H1 (cell line): Measurements from ENCODE around the gene BCL11A. TPM values are rescaled to one million over a fixed set of nuclear protein-coding genes. Genes with fewer than 3 reads are reported as not detected.
A peak's percentile ranks its signal among the peaks of the same experiment; 100 is the strongest.

Experiments
- CTCF ChIA-PET: fragments of 300-600 bp; sonication (Branson Sonifier 250); formaldehyde crosslinking; loops from one replicate; lab custom pipeline; 2021; ENCODE audit not compliant: partially characterized antibody; lab: Charles Lee
- POLR2A ChIA-PET: fragments of 300-600 bp; sonication (Branson Sonifier 250); formaldehyde crosslinking; loops from one replicate; lab custom pipeline; 2021; ENCODE audit warnings: inconsistent platforms; ENCODE audit not compliant: partially characterized antibody; lab: Charles Lee
- DNase-seq, 2 experiments: peaks; one replicate each; pipeline versions ENCODE4 v3.0.0 to v3.0.0-alpha.2; 2010 to 2022; ENCODE audit warnings: low spot score in 2 of 2, low read depth in 1 of 2, mixed read lengths in 1 of 2
- FAIRE-seq: peaks from 2 replicates; lab custom pipeline; 2011; peaks lifted over from hg19 to GRCh38; lab: Jason Lieb, UNC
- H2AFZ ChIP-seq: 2 replicates; pipeline ENCODE4 v1.8.1; 2012; ENCODE audit warnings: low read length, inconsistent platforms
- H2AK5ac ChIP-seq: 2 replicates; pipeline ENCODE4 v1.6.1; 2013; ENCODE audit warnings: low read depth, low read length
- H2BK120ac ChIP-seq: replicated peaks from 2 replicates; pipeline ENCODE3; 2013; ENCODE audit warnings: low read depth, low read length, inconsistent platforms
- H2BK12ac ChIP-seq: 2 replicates; pipeline ENCODE4 v1.6.1; 2013; ENCODE audit warnings: low read depth, low read length
- H2BK15ac ChIP-seq: 2 replicates; pipeline ENCODE4 v1.6.1; 2013; ENCODE audit warnings: low read length
- H2BK20ac ChIP-seq: 2 replicates; pipeline ENCODE4 v1.6.1; 2013; ENCODE audit warnings: low read length
- H2BK5ac ChIP-seq: 2 replicates; pipeline ENCODE4 v1.6.1; 2013; ENCODE audit warnings: low read depth, low read length
- H3K14ac ChIP-seq: 2 replicates; pipeline ENCODE4 v1.6.1; 2013; ENCODE audit warnings: inconsistent platforms; ENCODE audit not compliant: insufficient read length
- H3K18ac ChIP-seq: 2 replicates; pipeline ENCODE4 v1.6.1; 2013; ENCODE audit warnings: low read length; ENCODE audit errors: extremely low read depth
- H3K23ac ChIP-seq: 2 replicates; pipeline ENCODE4 v1.6.1; 2013; ENCODE audit warnings: inconsistent platforms; ENCODE audit not compliant: insufficient read length
- H3K23me2 ChIP-seq: 2 replicates; pipeline ENCODE4 v1.6.1; 2013; ENCODE audit warnings: low read depth, low read length
- H3K27ac ChIP-seq: 2 replicates; pipeline ENCODE4 v1.6.1; 2011; ENCODE audit warnings: low read depth, low read length, inconsistent platforms
- H3K27me3 ChIP-seq, 4 experiments: replicated peaks in 1 of 4; 1 replicate in 1 of 4; 2 replicates in 3 of 4; pipeline versions ENCODE4 v1.6.1 to v1.8.1; 2011 to 2013; ENCODE audit warnings: low read length in 3 of 4, mild to moderate bottlenecking in 3 of 4, inconsistent platforms in 2 of 4, mixed read lengths in 2 of 4, moderate library complexity in 1 of 4; ENCODE audit not compliant: control insufficient read depth in 3 of 4, insufficient read depth in 3 of 4; ENCODE audit errors: extremely low read depth in 1 of 4
- H3K36me3 ChIP-seq, 4 experiments: 2 replicates each; pipeline versions ENCODE4 v1.6.1 to v1.8.1; 2011 to 2013; ENCODE audit warnings: mild to moderate bottlenecking in 4 of 4, low read length in 3 of 4, moderate library complexity in 2 of 4, control low read depth in 1 of 4, inconsistent platforms in 1 of 4; ENCODE audit not compliant: insufficient read depth in 4 of 4, control insufficient read depth in 2 of 4
- H3K4ac ChIP-seq: replicated peaks from 2 replicates; pipeline ENCODE3; 2013; ENCODE audit warnings: low read length, low read depth, mixed read lengths, inconsistent platforms; ENCODE audit not compliant: insufficient read length
- H3K4me1 ChIP-seq, 4 experiments: replicated peaks in 1 of 4; 1 replicate in 1 of 4; 2 replicates in 3 of 4; pipeline versions ENCODE4 v1.6.1 to v1.8.1; 2011 to 2013; ENCODE audit warnings: low read length in 3 of 4, inconsistent platforms in 2 of 4, mixed read lengths in 1 of 4; ENCODE audit not compliant: insufficient read depth in 4 of 4, control insufficient read depth in 3 of 4
- H3K4me2 ChIP-seq, 2 experiments: 2 replicates each; pipeline versions ENCODE4 v1.6.1 to v1.8.1; 2011 to 2013; ENCODE audit warnings: low read depth in 2 of 2, low read length in 2 of 2, control low read depth in 1 of 2, inconsistent platforms in 1 of 2, mild to moderate bottlenecking in 1 of 2; ENCODE audit not compliant: insufficient read depth in 1 of 2
- H3K4me3 ChIP-seq, 4 experiments: fragments of 200-600, 300-600 bp in 1 of 4; sonication (generic), shearing (Covaris generic), sonication (Bioruptor Twin) in 1 of 4; 2 replicates each; pipeline versions ENCODE4 v1.5.1 to v1.8.1; 2011 to 2016; ENCODE audit warnings: low read length in 4 of 4, low read depth in 3 of 4, control low read depth in 2 of 4, inconsistent platforms in 2 of 4, mild to moderate bottlenecking in 2 of 4, mixed read lengths in 1 of 4, moderate library complexity in 1 of 4; ENCODE audit not compliant: insufficient read depth in 2 of 4; ENCODE audit errors: extremely low read depth in 1 of 4
- H3K56ac ChIP-seq: replicated peaks from 2 replicates; pipeline ENCODE3; 2013; ENCODE audit warnings: low read depth, mild to moderate bottlenecking, mixed read lengths, low read length, inconsistent platforms; ENCODE audit not compliant: insufficient read length
- H3K79me1 ChIP-seq: 2 replicates; pipeline ENCODE4 v1.6.1; 2013; ENCODE audit warnings: low read depth, low read length, control low read depth
- H3K79me2 ChIP-seq, 2 experiments: 2 replicates each; pipeline versions ENCODE4 v1.6.1 to v1.8.1; 2012 to 2013; ENCODE audit warnings: low read length in 2 of 2, mild to moderate bottlenecking in 2 of 2, inconsistent platforms in 1 of 2; ENCODE audit not compliant: insufficient read depth in 2 of 2, control insufficient read depth in 1 of 2
- H3K9ac ChIP-seq, 4 experiments: replicated peaks in 1 of 4; 1 replicate in 1 of 4; 2 replicates in 3 of 4; pipeline versions ENCODE4 v1.6.1 to v1.8.1; 2011 to 2013; ENCODE audit warnings: low read depth in 3 of 4, low read length in 3 of 4, control low read depth in 2 of 4, mild to moderate bottlenecking in 2 of 4, moderate library complexity in 2 of 4, inconsistent platforms in 1 of 4; ENCODE audit errors: extremely low read depth in 1 of 4
- H3K9me3 ChIP-seq, 2 experiments: 2 replicates each; pipeline versions ENCODE4 v1.6.1 to v1.8.1; 2012 to 2013; ENCODE audit warnings: mild to moderate bottlenecking in 2 of 2, moderate library complexity in 2 of 2, control low read depth in 1 of 2, inconsistent platforms in 1 of 2, low read depth in 1 of 2, low read length in 1 of 2, mixed read lengths in 1 of 2; ENCODE audit not compliant: insufficient read depth in 2 of 2
- H4K20me1 ChIP-seq, 2 experiments: replicated peaks in 1 of 2; 2 replicates each; pipeline versions ENCODE3 to v1.8.1; 2011 to 2013; ENCODE audit warnings: inconsistent platforms in 2 of 2, low read length in 2 of 2, mild to moderate bottlenecking in 1 of 2; ENCODE audit not compliant: insufficient read depth in 2 of 2, control insufficient read depth in 1 of 2
- H4K5ac ChIP-seq: 2 replicates; pipeline ENCODE4 v1.6.1; 2013; ENCODE audit warnings: low read length, low read depth, mixed read lengths, inconsistent platforms; ENCODE audit not compliant: insufficient read length
- H4K8ac ChIP-seq: 2 replicates; pipeline ENCODE4 v1.8.0; 2013; ENCODE audit warnings: mild to moderate bottlenecking, moderate library complexity, low read length, inconsistent platforms; ENCODE audit not compliant: insufficient read depth; ENCODE audit errors: extremely low read depth
- H4K91ac ChIP-seq: replicated peaks from 2 replicates; pipeline ENCODE3; 2013; ENCODE audit warnings: low read length, mixed read lengths, inconsistent platforms; ENCODE audit not compliant: insufficient read length
- EGR1 ChIP-seq: IDR thresholded peaks from 2 replicates; pipeline ENCODE4 v1.6.1; 2011; ENCODE audit warnings: low read depth, low read length, borderline replicate concordance
- POLR2A ChIP-seq, 2 experiments: IDR thresholded peaks; 1 replicate in 1 of 2; 2 replicates in 1 of 2; pipeline ENCODE4 v1.6.1; 2011; ENCODE audit warnings: low read depth in 2 of 2, low read length in 2 of 2, mild to moderate bottlenecking in 2 of 2; ENCODE audit errors: control extremely low read depth in 1 of 2
- SIX5 ChIP-seq: IDR thresholded peaks from 2 replicates; pipeline ENCODE4 v1.6.1; 2011; ENCODE audit warnings: mild to moderate bottlenecking, low read depth, low read length
- TBP ChIP-seq: IDR thresholded peaks from 2 replicates; pipeline ENCODE4 v1.6.1; 2011; ENCODE audit warnings: low read depth, low read length, improper control_type of control experiment
- TEAD4 ChIP-seq: IDR thresholded peaks from 2 replicates; pipeline ENCODE4 v1.6.1; 2012; ENCODE audit warnings: low read depth, low read length, inconsistent platforms, mixed read lengths
- WGBS, 2 experiments: shearing (Covaris generic) in 1 of 2; methylation state at CpG; one replicate each; pipeline versions ENCODE4 v1.1.6 to v1.1.7; 2013 to 2015; ENCODE audit warnings: low lambda C conversion rate in 2 of 2, mixed read lengths in 2 of 2, inconsistent platforms in 1 of 2, low coverage in 1 of 2, missing lambda C conversion rate in 1 of 2; ENCODE audit not compliant: insufficient replicate concordance in 2 of 2, insufficient coverage in 1 of 2, insufficient read length in 1 of 2; ENCODE audit errors: extremely low coverage in 1 of 2, missing lambda C conversion rate in 1 of 2; 5-methylcytosine and 5-hydroxymethylcytosine counted together
- polyA plus RNA-seq, 7 experiments: library from polyadenylated mRNA; depleted of rRNA in 3 of 7; stranded (reverse) in 5 of 7; unstranded in 2 of 7; fragments of >200 nt in 5 of 7; fragments of 200-250 nt in 2 of 7; gene quantifications; 1 replicate in 5 of 7; 2 replicates in 1 of 7; 4 replicates in 1 of 7; pipeline versions ENCODE4 v1.2.1 to v1.2.3, GENCODE V29; 2011 to 2013; ENCODE audit warnings: missing spikeins in 2 of 7, mixed read lengths in 2 of 7
- total RNA-seq: library from RNA; stranded (reverse); fragmentation: NEBNext Ultra II Directional; extraction: Animal tissue kit (Norgen Biotek cat#: 25700); gene quantifications from 2 replicates; pipeline ENCODE4 v1.2.1, GENCODE V29; 2021

Gene BCL11A
- total and polyA plus RNA-seq, 2 of the 8 experiments (the other 6 are each of a cell fraction or from before 2014, with no cell fraction given), result 11.9 to 59.3 TPM

DNA sequence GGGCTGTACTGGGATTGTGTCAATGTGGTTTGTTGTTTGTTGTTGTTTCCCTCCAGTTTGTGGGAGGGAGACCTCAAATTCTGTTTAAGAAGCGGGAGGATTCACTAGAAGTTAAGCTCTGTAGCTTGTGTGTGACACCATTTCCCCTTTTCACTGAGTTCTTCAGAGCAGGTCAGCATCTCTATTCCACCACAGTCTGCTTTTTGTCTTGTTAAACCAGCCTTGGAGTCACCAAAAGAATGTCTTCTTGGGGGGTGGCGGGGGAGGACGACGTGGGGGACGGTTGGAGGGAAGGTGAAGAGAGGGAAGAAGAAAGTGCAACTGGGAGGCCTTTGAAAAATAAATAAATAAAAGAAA lies 2.3 kb upstream of the BCL11A start:
- Histone ChIP-seq H3K23me2 (peaks cover 36% of the 10 kb centered on the region), H3K27me3 (no peaks in the 10 kb centered on the region), H3K18ac (peak overlapping the region; percentile 95), H3K79me2 (peaks cover 0 to 21% of the 10 kb centered on the region in 2 experiments; a peak in 3 of 4 replicates), H3K56ac (no peak overlapping the region), H2AK5ac (peak overlapping the region; percentile 53; the same call in 1 of the 2 replicates), H2BK15ac (peak overlapping the region; percentile 88; the same call in 1 of the 2 replicates), H4K8ac (no peak overlapping the region), H2BK20ac (0 out of 2 replicates have a peak overlapping the region, but pooled peaks have one; percentile 32), H2BK120ac (peak overlapping the region; percentile 89), H3K9ac (peak overlapping the region in 3 of 4 experiments; percentile 51 to 86 (median 65); a peak in 5 of 7 replicates), H2BK12ac (peak overlapping the region; percentile 97), H3K27ac (peak overlapping the region; percentile 64; the same call in 1 of the 2 replicates), H3K36me3 (no peaks in the 10 kb centered on the region), H2AFZ (no peak overlapping the region), H3K23ac (no peak overlapping the region), H3K4me2 (peak overlapping the region; percentile 97 to 99), H3K79me1 (no peaks in the 10 kb centered on the region), H3K4me3 (peak overlapping the region; percentile 64 to 96 (median 84)), H3K14ac (no peak overlapping the region), H3K9me3 (no peaks in the 10 kb centered on the region), H3K4ac (no peak overlapping the region), H4K91ac (peak overlapping the region; percentile 87), H4K5ac (peak overlapping the region; percentile 71), H2BK5ac (peak overlapping the region; percentile 92; the same call in 1 of the 2 replicates), H4K20me1 (no peaks in the 10 kb centered on the region), H3K4me1 (peaks cover 0 to 7% (median 0%) of the 10 kb centered on the region in 4 experiments; a peak in 4 of 7 replicates)
- DNase-seq, result no peak
- ChIA-PET CTCF (interaction anchor here (0.8 to 17.2 kb wide), 8 partner anchors 10 to 119 kb away, joined by 3 to 240 read pairs (median 3); no protein-coding TSS in a partner anchor), POLR2A (interaction anchor here (0.6 to 2.9 kb wide), 12 partner anchors 9 to 258 kb away, joined by 3 to 13 read pairs (median 3); no protein-coding TSS in a partner anchor)
- 0% methylated on average over 2 of the region's 5 CpGs; no CpG with 5 or more reads in 1 of the 2 experiments for WGBS, 2 experiments
- FAIRE-seq, result peak; percentile 88
- 0 out of 2 replicates have a peak, but pooled peaks have one; percentile 27 for TF ChIP-seq TBP
- TF ChIP-seq EGR1, result peak; percentile 89
- no peak for TF ChIP-seq SIX5
- TF ChIP-seq TEAD4, result peak; percentile 66
- TF ChIP-seq POLR2A (IDR thresholded peaks at IDR 0.05; ENCODE audit: control extremely low read depth in 1 of 2, low read depth in 2 of 2, low read length in 2 of 2), result no peak
